ENCODE measurements around the gene RNF217. TPM values are rescaled to one million over a fixed set of nuclear protein-coding genes. Genes with fewer than 3 reads are reported as not detected.

RNF217 gene
- total RNA-seq, 4 donors from 2014 or later: 26.2 to 32.2 (median 28.8) TPM

DNA sequence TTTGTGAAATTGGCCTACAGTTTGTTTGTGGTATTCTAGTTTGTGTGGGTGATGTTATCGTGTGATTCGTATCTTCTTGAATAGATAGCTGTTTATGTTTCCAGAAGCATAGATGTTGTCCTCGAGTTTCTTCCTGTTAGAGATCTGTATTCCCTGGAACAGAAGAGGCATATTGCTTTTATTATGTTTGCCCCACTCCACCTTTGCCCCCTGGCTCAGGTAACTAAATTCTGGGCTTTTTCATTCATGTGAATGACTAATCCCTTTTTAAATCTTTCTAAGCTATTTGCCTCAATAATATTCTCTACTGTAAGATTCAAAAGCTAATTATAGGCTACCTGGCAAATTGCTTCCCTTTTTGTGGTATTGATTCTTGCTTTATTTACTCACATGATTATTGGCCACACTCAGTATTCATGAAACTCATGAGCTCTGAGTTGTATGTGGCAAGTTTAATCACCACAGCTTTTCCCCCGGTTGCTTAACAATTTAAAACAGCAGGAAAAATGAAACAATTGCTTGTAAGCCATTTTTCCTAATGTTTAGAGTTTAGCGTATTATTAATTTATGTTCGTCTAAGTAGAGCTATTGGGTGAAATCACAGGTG, 12.6 kb downstream of the RNF217 start:
- 82 to 89% methylated on average over 6 of the region's 6 CpGs for WGBS, 2 donors (ENCODE audit: low coverage in 1 of 2)
- TF ChIP-seq POLR2A (IDR thresholded peaks at IDR 0.05) (no peak), EP300 (IDR thresholded peaks at IDR 0.05) (no peak), POLR2AphosphoS5 (IDR thresholded peaks at IDR 0.05) (no peak)
- TF ChIP-seq, protein P1, sequence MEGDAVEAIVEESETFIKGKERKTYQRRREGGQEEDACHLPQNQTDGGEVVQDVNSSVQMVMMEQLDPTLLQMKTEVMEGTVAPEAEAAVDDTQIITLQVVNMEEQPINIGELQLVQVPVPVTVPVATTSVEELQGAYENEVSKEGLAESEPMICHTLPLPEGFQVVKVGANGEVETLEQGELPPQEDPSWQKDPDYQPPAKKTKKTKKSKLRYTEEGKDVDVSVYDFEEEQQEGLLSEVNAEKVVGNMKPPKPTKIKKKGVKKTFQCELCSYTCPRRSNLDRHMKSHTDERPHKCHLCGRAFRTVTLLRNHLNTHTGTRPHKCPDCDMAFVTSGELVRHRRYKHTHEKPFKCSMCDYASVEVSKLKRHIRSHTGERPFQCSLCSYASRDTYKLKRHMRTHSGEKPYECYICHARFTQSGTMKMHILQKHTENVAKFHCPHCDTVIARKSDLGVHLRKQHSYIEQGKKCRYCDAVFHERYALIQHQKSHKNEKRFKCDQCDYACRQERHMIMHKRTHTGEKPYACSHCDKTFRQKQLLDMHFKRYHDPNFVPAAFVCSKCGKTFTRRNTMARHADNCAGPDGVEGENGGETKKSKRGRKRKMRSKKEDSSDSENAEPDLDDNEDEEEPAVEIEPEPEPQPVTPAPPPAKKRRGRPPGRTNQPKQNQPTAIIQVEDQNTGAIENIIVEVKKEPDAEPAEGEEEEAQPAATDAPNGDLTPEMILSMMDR (IDR thresholded peaks at IDR 0.05): no peak

DNA sequence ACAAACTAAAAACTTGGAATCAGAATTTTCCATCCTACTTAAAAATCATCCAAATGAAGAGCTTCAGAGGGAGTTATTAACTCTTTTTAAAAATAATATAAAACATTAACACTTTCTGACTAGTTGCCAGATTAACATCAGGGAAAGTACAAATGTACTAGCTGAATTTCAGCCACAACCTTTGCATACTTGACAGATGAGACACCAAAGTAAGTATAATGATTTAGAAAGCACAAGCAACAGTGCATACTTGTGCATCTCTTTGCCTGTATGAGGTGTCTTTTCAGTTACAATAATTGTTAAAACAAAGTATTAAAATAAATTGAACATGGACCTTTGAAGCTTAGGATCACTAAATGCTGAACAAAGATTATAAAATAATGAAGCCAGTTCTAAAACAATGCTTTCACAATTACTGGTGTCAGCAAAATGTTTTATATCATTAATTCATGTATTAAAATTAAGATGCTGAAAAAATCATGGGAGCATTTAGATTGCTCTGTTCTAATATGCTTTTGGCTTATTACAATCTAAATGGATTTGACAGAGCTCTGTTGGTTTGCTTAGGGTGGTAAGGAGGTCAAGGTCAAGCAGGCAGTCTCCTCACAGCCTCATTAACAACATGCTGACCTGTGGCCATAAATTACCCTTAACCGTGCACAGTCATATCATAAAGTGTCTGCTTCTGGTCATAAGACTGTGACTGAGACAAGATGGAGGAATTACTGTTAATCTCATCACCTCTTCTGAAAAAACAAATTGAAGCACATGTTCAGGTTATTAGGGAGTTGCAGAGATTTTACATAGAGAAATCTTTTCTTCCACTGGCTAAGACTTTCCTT, 15.1 kb downstream of the RNF217 start:
- TF ChIP-seq EP300 (IDR thresholded peaks at IDR 0.05) (no peak), POLR2A (IDR thresholded peaks at IDR 0.05) (no peak), POLR2AphosphoS5 (IDR thresholded peaks at IDR 0.05) (no peak)
- TF ChIP-seq, protein P1 (IDR thresholded peaks at IDR 0.05): no peak
- H3K36me3 ChIP-seq: peaks cover 0 to 30% of the 10 kb centered on the region in 2 donors
- peaks cover 0 to 10% (median 0%) of the 10 kb centered on the region in 3 donors for H3K9me3 ChIP-seq
- no peak for ATAC-seq
- no peak overlapping the region for H3K4me3 ChIP-seq
- H3K4me1 ChIP-seq: no peaks in the 10 kb centered on the region
- whole genome bisulfite sequencing, 2 donors (ENCODE audit: low coverage in 1 of 2): 92 to 100% methylated on average over 1 of the region's 1 CpG
- H3K27me3 ChIP-seq: no peaks in the 10 kb centered on the region
- H3K27ac ChIP-seq: no peak overlapping the region

More for the DNA sequence above, 12.6 kb downstream of the RNF217 start:
- no peaks in the 10 kb centered on the region for H3K27me3 ChIP-seq
- H3K27ac ChIP-seq: no peak overlapping the region
- H3K9me3 ChIP-seq: peaks cover 0 to 10% (median 0%) of the 10 kb centered on the region in 3 donors
- no peak overlapping the region for H3K4me3 ChIP-seq
- peaks cover 0 to 41% of the 10 kb centered on the region in 2 donors for H3K36me3 ChIP-seq
- ATAC-seq: no peak
- H3K4me1 ChIP-seq: peaks cover 0 to 6% (median 0%) of the 10 kb centered on the region in 3 donors

DNA sequence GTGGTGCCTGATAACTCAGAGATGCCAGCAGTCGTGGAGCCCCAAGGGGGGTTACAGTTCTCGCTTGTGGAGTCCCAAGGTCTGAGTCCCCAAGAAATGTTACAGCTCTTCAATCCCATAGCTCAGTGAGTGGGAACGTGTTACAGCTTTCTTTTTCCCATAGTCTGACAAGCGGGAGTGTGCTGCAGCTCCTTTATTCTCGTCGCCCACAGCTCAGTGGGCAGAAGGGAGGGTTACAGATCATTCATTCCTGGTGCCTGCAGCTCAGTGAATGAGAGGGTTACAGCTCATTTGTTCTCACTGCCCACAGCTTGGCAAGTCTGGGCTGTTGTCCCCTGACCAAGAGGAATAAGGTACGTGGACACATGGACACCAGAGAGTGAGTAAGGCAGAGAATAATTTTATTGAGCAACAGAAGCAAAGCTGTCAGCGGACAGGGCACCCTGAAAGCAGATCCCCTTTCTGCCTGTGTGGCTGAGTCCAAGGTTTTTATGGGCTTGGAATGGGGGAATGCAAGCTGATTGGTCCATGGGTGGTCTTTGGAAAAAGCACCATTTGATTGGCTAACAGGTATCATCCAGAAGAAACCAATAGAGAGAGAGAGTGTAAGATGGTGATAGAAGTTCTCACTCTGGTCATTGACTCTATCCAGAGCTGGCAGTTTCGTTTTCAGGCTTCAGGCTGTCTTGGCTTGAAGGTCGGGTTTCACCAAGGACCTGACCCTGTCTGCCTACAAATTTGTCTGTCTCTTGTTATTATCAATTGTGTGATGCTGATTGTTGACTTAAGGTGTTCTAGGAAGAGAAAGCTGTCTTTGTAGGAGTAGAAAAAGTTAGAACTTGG, 16.4 kb downstream of the RNF217 start:
- Histone ChIP-seq H3K36me3 (peaks cover 0 to 17% of the 10 kb centered on the region in 2 donors), H3K4me3 (no peak overlapping the region), H3K4me1 (no peaks in the 10 kb centered on the region), H3K9me3 (peaks cover 0 to 10% (median 0%) of the 10 kb centered on the region in 3 donors), H3K27me3 (no peaks in the 10 kb centered on the region), H3K27ac (no peak overlapping the region)
- TF ChIP-seq EP300 (IDR thresholded peaks at IDR 0.05): no peak
- no peak for TF ChIP-seq POLR2A (IDR thresholded peaks at IDR 0.05)
- TF ChIP-seq, protein P1 (IDR thresholded peaks at IDR 0.05): no peak
- no peak for TF ChIP-seq POLR2AphosphoS5 (IDR thresholded peaks at IDR 0.05)
- whole genome bisulfite sequencing, 2 donors (ENCODE audit: low coverage in 1 of 2): 91 to 96% methylated on average over 4 to 5 of the region's 10 CpGs
- no peak for ATAC-seq

DNA sequence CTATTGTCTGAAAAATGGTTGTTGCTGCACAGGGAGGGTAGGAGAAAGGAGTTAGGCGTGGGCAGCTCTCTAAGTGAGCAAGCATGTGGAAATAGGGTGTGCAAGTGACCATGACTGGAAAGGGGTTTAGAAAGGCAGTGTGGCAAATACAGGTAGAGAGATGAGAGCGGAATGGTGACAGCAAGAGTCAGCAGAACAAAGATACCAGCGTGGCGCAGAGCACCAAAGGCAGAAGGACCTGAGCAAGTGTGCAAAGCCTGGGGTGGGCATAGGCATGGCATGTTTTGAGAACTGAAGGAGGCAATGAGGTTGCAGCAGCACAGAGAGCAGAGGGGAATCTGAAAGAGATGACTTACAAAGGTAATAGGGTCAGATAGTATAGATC, 17.0 kb downstream of the RNF217 start:
- no peak overlapping the region for H3K4me3 ChIP-seq
- peaks cover 0 to 13% of the 10 kb centered on the region in 2 donors for H3K36me3 ChIP-seq
- no peak for ATAC-seq
- H3K27me3 ChIP-seq: no peaks in the 10 kb centered on the region
- 95 to 100% methylated on average over 4 of the region's 4 CpGs for WGBS, 2 donors (ENCODE audit: low coverage in 1 of 2)
- TF ChIP-seq POLR2A (IDR thresholded peaks at IDR 0.05): no peak
- TF ChIP-seq POLR2AphosphoS5 (IDR thresholded peaks at IDR 0.05): no peak
- no peak for TF ChIP-seq EP300 (IDR thresholded peaks at IDR 0.05)
- TF ChIP-seq, protein P1 (IDR thresholded peaks at IDR 0.05): no peak
- H3K27ac ChIP-seq: no peak overlapping the region
- H3K4me1 ChIP-seq: no peaks in the 10 kb centered on the region
- H3K9me3 ChIP-seq: peaks cover 0 to 10% (median 0%) of the 10 kb centered on the region in 3 donors
